ENCODE data around the gene ARL4D.

DNA sequence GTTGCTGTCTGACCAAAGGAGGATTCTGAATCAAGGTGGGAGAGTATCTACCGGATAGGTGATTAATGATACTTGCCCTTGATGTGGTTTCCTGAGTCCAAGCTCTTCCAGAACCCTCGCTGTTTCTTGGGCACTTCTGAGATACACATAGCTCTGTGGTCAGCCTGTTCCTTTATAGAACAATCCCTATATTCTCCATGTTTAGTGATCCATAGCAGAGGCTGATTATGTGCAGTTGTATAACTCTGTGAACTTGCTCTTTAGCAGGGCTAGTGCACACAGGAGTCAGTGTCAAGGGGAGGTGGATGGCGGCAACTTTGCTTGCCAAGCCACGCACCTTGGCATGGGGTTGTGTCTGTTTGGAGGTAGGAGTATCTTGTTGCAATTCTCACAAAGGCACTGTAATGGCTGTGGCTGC is 36.1 kb downstream of the ARL4D start:
- no peak for TF ChIP-seq EZH2 (IDR thresholded peaks at IDR 0.05; ENCODE audit: borderline replicate concordance, insufficient read depth, low read depth, low read length, poor library complexity, severe bottlenecking)
- TF ChIP-seq, protein P1, sequence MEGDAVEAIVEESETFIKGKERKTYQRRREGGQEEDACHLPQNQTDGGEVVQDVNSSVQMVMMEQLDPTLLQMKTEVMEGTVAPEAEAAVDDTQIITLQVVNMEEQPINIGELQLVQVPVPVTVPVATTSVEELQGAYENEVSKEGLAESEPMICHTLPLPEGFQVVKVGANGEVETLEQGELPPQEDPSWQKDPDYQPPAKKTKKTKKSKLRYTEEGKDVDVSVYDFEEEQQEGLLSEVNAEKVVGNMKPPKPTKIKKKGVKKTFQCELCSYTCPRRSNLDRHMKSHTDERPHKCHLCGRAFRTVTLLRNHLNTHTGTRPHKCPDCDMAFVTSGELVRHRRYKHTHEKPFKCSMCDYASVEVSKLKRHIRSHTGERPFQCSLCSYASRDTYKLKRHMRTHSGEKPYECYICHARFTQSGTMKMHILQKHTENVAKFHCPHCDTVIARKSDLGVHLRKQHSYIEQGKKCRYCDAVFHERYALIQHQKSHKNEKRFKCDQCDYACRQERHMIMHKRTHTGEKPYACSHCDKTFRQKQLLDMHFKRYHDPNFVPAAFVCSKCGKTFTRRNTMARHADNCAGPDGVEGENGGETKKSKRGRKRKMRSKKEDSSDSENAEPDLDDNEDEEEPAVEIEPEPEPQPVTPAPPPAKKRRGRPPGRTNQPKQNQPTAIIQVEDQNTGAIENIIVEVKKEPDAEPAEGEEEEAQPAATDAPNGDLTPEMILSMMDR (IDR thresholded peaks at IDR 0.05): no peak
